Brain microvascular endothelial cell (primary cell): ENCODE data around the gene CALM1.

ENCODE experiments used
- DNase-seq: peaks from one replicate; pipeline ENCODE4 v3.0.0-alpha.2; 2020
- H3K27ac ChIP-seq: fragments of 250-450 bp; sonication (Bioruptor Pico); 2 replicates; pipeline ENCODE4 v1.5.1; 2020; ENCODE audit warnings: mild to moderate bottlenecking, moderate library complexity
- H3K27me3 ChIP-seq: fragments of 250-450 bp; sonication (Bioruptor Pico); replicated peaks from 2 replicates; pipeline ENCODE4 v1.5.1; 2020; ENCODE audit warnings: mild to moderate bottlenecking
- H3K36me3 ChIP-seq: fragments of 250-450 bp; sonication (Bioruptor Pico); replicated peaks from 2 replicates; pipeline ENCODE4 v1.5.1; 2020; ENCODE audit warnings: mild to moderate bottlenecking
- H3K4me3 ChIP-seq: 2 replicates; pipeline ENCODE4 v1.5.1; 2011; ENCODE audit warnings: low read depth, mild to moderate bottlenecking, control low read depth, low read length, moderate library complexity
- in situ Hi-C: cut with HindIII; loops from 2 replicates; pipeline ENCODE4 v1.10.0; 2017; ENCODE audit warnings: low sequenced_read_pairs, low pct_ligation_motif_present
- TF ChIP-seq, protein P1 (sequence below): IDR thresholded peaks from 2 replicates; pipeline ENCODE4 v1.5.1; 2011; ENCODE audit warnings: low read depth, mild to moderate bottlenecking, moderate library complexity, low read length, control low read depth, inconsistent platforms; ENCODE audit errors: missing control alignments

CALM1 gene

DNA sequence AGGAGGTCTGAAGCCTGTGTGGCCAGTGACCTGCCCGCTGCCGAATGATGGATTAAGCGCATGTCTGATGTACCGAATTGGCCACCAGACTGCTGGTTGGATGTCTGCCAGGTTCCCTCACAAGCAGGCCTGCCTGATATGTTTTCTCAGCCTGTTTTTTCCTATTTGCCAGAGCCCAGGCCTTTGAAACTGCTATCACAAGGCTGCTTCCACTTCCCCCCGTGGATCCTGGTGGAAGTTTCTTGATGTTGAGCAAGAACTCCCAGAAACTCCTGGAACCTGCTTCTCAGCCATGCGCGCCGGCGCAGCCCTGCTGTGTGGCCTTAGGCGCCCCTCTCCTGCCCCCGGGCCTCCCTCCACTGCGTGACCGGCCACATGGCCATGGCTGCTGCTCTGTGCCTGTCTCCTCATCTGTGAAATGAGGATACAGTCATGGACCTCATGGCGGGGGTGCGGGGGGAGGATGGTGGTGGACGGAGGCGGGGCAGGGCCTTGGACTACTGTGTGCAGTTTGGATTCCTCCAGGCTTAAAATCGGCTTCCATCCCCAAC lies 56.6 kb downstream of the CALM1 start:
- H3K36me3 ChIP-seq: no peaks in the 10 kb centered on the region
- no peak overlapping the region for H3K27ac ChIP-seq
- H3K4me3 ChIP-seq: no peak overlapping the region
- TF ChIP-seq, protein P1, sequence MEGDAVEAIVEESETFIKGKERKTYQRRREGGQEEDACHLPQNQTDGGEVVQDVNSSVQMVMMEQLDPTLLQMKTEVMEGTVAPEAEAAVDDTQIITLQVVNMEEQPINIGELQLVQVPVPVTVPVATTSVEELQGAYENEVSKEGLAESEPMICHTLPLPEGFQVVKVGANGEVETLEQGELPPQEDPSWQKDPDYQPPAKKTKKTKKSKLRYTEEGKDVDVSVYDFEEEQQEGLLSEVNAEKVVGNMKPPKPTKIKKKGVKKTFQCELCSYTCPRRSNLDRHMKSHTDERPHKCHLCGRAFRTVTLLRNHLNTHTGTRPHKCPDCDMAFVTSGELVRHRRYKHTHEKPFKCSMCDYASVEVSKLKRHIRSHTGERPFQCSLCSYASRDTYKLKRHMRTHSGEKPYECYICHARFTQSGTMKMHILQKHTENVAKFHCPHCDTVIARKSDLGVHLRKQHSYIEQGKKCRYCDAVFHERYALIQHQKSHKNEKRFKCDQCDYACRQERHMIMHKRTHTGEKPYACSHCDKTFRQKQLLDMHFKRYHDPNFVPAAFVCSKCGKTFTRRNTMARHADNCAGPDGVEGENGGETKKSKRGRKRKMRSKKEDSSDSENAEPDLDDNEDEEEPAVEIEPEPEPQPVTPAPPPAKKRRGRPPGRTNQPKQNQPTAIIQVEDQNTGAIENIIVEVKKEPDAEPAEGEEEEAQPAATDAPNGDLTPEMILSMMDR: no peak
- no peaks in the 10 kb centered on the region for H3K27me3 ChIP-seq
- DNase-seq: peak; percentile 25
- in situ Hi-C loops: no loop called here

DNA sequence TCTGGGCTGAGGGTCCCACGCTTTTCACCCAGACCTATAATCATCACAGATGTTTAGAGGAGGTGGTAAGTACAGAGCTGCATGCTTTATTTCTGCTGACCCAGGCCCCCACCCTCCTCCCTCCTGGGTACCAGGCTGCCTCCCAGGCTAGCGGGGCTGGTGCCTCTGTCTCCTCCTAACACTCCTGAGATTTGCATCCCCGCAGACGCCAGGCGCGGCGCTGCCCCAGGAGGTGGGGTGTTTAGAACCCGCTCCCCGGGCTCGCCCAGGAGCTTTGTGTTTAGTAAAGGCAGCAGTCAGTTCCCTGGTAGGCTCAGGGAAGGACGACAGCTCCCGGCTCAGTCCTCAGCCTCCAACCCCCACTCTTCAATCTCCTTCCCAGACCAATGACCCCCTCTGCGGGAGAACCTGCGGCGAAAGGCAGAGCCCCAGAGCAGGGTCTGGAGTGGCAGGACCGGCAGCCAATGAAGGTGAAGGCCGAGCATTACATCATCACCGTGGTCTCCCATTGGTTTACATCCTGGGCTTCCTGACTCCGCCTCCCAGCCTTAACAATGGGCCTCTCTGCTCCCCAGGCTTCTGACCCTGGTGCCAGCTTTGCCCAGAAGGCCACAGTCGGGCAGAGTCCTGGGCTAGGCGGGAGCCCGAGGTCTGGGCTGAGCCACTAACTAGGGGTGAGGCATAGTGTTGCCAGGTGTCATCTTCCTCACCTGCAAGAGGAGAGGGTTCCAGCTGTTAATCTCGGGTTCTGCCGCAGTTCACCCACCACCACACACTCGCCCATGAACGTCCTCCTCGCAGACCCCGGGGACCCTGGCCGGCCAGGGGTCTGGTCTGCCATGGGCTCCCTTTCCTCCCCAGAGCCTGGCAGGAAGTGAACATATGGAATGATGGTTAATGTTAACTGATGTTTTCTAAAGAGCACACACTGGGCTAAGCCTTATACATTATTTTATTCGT lies 57.5 kb downstream of the CALM1 start:
- TF ChIP-seq, protein P1: peak; percentile 11
- H3K27ac ChIP-seq: no peak overlapping the region
- H3K27me3 ChIP-seq: no peaks in the 10 kb centered on the region
- H3K4me3 ChIP-seq: peak overlapping the region; percentile 43
- in situ Hi-C loops: no loop called here
- no peaks in the 10 kb centered on the region for H3K36me3 ChIP-seq
- peak; percentile 82 for DNase-seq

DNA sequence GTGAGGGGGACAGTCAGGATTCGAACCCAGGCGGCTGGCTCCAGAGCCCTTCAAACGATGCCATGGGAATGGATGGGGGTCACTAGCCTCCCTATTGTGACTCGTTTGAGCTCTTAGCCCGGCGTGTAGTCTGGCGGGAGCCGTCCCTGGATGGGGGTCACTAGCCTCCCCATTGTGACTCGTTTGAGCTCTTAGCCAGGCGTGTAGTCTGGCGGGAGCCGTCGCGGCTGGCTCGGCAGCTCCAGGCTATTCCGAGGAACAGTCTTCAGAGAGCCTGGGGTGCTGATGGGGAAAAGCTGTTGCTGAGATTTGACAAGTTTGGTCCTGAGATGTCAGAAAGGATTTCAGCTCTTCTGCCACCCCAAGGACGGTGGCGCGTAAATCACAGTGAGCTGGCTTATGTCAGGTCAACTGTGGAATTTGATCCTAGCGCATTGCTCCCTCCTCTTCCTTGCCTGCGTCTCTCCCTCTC lies 58.3 kb downstream of the CALM1 start:
- TF ChIP-seq, protein P1: no peak
- in situ Hi-C loops: no loop called here
- no peaks in the 10 kb centered on the region for H3K36me3 ChIP-seq
- no peaks in the 10 kb centered on the region for H3K27me3 ChIP-seq
- no peak overlapping the region for H3K27ac ChIP-seq
- no peak for DNase-seq
- no peak overlapping the region for H3K4me3 ChIP-seq

DNA sequence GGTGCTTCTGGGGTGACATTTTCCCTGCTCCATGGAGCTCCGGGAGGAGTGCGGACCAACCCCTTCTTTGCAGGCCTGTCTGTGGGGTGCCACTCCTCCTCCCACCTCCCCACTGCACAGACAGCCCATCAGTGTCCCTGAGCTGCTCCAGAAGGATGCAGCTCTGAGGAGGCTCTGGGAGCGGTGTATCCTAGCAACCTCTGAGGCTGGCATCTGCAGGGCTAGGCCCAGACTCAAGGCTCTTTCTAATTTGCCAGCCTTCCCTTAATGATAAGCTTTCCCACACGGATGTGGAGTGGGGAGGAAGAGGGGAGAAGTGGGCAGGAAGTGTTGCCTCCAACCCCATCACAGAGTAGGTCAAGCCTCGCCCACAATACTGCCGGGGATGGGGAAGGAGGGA lies 59.7 kb downstream of the CALM1 start:
- Histone ChIP-seq H3K27me3 (no peaks in the 10 kb centered on the region), H3K36me3 (no peaks in the 10 kb centered on the region), H3K4me3 (no peak overlapping the region), H3K27ac (no peak overlapping the region)
- in situ Hi-C loops: no loop called here
- no peak for DNase-seq
- TF ChIP-seq, protein P1: no peak

DNA sequence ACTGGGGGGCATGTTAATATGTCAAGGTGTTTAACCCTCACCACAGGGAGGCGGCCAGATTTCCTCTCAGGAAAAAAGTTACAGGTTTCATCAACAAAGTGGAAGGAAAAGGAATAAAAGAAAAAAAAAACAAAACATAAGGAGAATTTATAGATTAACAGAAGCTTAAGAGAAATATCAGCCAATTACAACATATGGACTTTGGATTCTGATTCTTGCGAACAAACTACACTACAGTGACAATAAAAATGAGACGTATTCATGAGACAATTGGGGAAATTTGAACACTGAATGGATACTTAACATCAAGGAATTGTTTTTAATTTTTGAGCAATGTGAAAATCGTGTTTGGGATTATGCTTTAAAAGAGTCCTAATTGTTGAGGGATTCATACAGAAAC lies 60.4 kb downstream of the CALM1 start:
- DNase-seq: no peak
- no peaks in the 10 kb centered on the region for H3K36me3 ChIP-seq
- in situ Hi-C loops: no loop called here
- no peak overlapping the region for H3K4me3 ChIP-seq
- TF ChIP-seq, protein P1: no peak
- no peaks in the 10 kb centered on the region for H3K27me3 ChIP-seq
- no peak overlapping the region for H3K27ac ChIP-seq
